ENCODE measurements around the gene DCST1. TPM values are rescaled to one million over a fixed set of nuclear protein-coding genes. Genes with fewer than 3 reads are reported as not detected.

The DCST1 gene
- total RNA-seq, 1 experiment from 2014 or later = 0.15 TPM

DNA sequence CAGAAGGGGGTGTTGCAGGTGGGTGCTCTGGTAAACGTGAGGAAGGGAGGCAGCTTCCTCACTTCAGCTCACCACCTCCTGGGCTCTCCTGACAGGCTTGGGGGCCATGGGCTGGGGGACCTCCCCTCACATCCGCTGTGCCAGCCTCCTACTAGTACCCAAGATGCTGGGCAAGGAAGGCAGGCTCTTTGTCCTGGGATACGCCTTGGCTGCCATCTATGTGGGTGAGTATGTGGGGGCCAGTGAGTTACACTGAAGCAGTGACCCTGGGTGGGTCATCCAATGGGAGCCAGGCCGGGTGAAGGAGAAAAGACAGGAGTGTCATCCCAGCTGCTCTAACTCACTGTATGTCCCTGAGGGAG, 5.7 kb downstream of the DCST1 start:
- CTCF ChIA-PET = interaction anchor here (1.5 to 5.5 kb wide), 4 partner anchors 12 to 46 kb away, joined by 6 to 27 read pairs (median 15); partner anchors contain the start of gene ADAM15
- H3K36me3 Mint-ChIP-seq = no peaks in the 10 kb centered on the region
- no peak for TF ChIP-seq NR2C2 (CRISPR knock-in tag; IDR thresholded peaks at IDR 0.05)
- TF ChIP-seq PRDM15 (CRISPR knock-in tag; IDR thresholded peaks at IDR 0.05) = no peak
- TF ChIP-seq NFATC4 (CRISPR knock-in tag; IDR thresholded peaks at IDR 0.05) = no peak
- TF ChIP-seq ZNF138 (CRISPR knock-in tag; conservative IDR thresholded peaks at IDR 0.05) = no peak
- TF ChIP-seq, protein P1, sequence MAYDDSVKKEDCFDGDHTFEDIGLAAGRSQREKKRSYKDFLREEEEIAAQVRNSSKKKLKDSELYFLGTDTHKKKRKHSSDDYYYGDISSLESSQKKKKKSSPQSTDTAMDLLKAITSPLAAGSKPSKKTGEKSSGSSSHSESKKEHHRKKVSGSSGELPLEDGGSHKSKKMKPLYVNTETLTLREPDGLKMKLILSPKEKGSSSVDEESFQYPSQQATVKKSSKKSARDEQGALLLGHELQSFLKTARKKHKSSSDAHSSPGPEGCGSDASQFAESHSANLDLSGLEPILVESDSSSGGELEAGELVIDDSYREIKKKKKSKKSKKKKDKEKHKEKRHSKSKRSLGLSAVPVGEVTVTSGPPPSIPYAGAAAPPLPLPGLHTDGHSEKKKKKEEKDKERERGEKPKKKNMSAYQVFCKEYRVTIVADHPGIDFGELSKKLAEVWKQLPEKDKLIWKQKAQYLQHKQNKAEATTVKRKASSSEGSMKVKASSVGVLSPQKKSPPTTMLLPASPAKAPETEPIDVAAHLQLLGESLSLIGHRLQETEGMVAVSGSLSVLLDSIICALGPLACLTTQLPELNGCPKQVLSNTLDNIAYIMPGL (CRISPR knock-in tag; IDR thresholded peaks at IDR 0.05) = no peak
- H3K4me1 Mint-ChIP-seq = peaks cover 2% of the 10 kb centered on the region
- H3K27ac Mint-ChIP-seq = no peak overlapping the region
- H3K27me3 Mint-ChIP-seq (ENCODE audit: low read depth) = peaks cover 10% of the 10 kb centered on the region
- ATAC-seq = no peak
- no peaks in the 10 kb centered on the region for H3K9me3 Mint-ChIP-seq
- no peak overlapping the region for H3K4me3 Mint-ChIP-seq
- no peak for DNase-seq (ENCODE audit: low spot score)
- POLR2A ChIA-PET = no interaction called here

GRCh38 chr1:155040358-155041093, 6.9 kb downstream of the DCST1 start:
- H3K4me1 Mint-ChIP-seq = peaks cover 11% of the 10 kb centered on the region
- no peak overlapping the region for H3K27ac Mint-ChIP-seq
- no peak for DNase-seq (ENCODE audit: low spot score)
- no peak for ATAC-seq
- no peaks in the 10 kb centered on the region for H3K9me3 Mint-ChIP-seq
- CTCF ChIA-PET = interaction anchor here (0.7 to 5.6 kb wide), 12 partner anchors 10 to 51 kb away, joined by 3 to 137 read pairs (median 4); partner anchors contain the start of genes ADAM15 and EFNA4
- peaks cover 10% of the 10 kb centered on the region for H3K27me3 Mint-ChIP-seq (ENCODE audit: low read depth)
- POLR2A ChIA-PET = no interaction called here
- no peaks in the 10 kb centered on the region for H3K36me3 Mint-ChIP-seq
- H3K4me3 Mint-ChIP-seq = no peak overlapping the region
- TF ChIP-seq TCF7 (CRISPR knock-in tag; IDR thresholded peaks at IDR 0.05; ENCODE audit: low read depth) = no peak
- TF ChIP-seq, protein P2, sequence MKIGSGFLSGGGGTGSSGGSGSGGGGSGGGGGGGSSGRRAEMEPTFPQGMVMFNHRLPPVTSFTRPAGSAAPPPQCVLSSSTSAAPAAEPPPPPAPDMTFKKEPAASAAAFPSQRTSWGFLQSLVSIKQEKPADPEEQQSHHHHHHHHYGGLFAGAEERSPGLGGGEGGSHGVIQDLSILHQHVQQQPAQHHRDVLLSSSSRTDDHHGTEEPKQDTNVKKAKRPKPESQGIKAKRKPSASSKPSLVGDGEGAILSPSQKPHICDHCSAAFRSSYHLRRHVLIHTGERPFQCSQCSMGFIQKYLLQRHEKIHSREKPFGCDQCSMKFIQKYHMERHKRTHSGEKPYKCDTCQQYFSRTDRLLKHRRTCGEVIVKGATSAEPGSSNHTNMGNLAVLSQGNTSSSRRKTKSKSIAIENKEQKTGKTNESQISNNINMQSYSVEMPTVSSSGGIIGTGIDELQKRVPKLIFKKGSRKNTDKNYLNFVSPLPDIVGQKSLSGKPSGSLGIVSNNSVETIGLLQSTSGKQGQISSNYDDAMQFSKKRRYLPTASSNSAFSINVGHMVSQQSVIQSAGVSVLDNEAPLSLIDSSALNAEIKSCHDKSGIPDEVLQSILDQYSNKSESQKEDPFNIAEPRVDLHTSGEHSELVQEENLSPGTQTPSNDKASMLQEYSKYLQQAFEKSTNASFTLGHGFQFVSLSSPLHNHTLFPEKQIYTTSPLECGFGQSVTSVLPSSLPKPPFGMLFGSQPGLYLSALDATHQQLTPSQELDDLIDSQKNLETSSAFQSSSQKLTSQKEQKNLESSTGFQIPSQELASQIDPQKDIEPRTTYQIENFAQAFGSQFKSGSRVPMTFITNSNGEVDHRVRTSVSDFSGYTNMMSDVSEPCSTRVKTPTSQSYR (CRISPR knock-in tag; IDR thresholded peaks at IDR 0.05) = no peak
- no peak for TF ChIP-seq AFF4 (CRISPR knock-in tag; IDR thresholded peaks at IDR 0.05; ENCODE audit: borderline replicate concordance)
- TF ChIP-seq CREB1 (CRISPR knock-in tag; IDR thresholded peaks at IDR 0.05) = no peak
- TF ChIP-seq NR1H2 (CRISPR knock-in tag; IDR thresholded peaks at IDR 0.05) = no peak
- no peak for TF ChIP-seq RORB (CRISPR knock-in tag; IDR thresholded peaks at IDR 0.05)
- no peak for TF ChIP-seq TP53 (CRISPR knock-in tag; IDR thresholded peaks at IDR 0.05)
- no peak for TF ChIP-seq GRHL2 (CRISPR knock-in tag; IDR thresholded peaks at IDR 0.05; ENCODE audit: insufficient replicate concordance, severe bottlenecking)
- TF ChIP-seq, protein P3, sequence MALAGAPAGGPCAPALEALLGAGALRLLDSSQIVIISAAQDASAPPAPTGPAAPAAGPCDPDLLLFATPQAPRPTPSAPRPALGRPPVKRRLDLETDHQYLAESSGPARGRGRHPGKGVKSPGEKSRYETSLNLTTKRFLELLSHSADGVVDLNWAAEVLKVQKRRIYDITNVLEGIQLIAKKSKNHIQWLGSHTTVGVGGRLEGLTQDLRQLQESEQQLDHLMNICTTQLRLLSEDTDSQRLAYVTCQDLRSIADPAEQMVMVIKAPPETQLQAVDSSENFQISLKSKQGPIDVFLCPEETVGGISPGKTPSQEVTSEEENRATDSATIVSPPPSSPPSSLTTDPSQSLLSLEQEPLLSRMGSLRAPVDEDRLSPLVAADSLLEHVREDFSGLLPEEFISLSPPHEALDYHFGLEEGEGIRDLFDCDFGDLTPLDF (CRISPR knock-in tag; IDR thresholded peaks at IDR 0.05) = no peak
- TF ChIP-seq PRDM15 (CRISPR knock-in tag; IDR thresholded peaks at IDR 0.05) = no peak
- no peak for TF ChIP-seq NFYB (CRISPR knock-in tag; conservative IDR thresholded peaks at IDR 0.05; ENCODE audit: low read depth)
